Measurements from ENCODE around the gene PPM1L.

The PPM1L gene

DNA sequence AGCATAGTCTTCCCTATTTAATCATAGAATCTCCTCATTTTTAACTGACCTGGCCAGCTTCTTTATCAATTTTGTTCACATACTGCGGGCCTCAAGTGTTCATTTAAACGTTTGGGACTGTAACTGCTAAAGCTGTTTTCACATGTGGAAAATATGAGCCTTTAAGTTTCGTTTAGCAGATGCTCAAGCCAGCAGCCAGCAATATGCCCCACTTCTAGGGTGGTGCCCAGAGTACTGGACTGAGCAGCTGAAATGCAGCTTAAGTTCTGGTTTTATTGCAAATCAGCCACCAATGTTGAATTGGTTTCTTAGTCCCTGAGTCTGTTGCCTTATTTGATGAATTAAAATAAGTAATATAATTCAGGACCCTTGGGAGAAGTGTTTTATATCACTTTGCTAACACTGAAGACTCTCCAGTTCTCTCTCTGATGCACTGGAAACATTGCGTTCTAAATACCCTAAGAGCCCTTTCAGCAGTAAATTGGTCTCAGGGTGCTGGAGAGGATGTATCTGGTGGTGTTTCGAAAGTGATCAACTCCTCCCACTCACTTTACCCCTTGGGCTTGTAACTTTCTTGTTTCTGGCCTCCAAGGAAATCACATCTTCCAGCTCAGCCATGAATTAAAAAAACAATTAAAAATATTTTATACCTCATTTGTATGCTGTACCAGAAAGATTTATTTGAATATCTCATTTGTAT is 287.5 kb downstream of the PPM1L start:
- no peak for DNase-seq

DNA sequence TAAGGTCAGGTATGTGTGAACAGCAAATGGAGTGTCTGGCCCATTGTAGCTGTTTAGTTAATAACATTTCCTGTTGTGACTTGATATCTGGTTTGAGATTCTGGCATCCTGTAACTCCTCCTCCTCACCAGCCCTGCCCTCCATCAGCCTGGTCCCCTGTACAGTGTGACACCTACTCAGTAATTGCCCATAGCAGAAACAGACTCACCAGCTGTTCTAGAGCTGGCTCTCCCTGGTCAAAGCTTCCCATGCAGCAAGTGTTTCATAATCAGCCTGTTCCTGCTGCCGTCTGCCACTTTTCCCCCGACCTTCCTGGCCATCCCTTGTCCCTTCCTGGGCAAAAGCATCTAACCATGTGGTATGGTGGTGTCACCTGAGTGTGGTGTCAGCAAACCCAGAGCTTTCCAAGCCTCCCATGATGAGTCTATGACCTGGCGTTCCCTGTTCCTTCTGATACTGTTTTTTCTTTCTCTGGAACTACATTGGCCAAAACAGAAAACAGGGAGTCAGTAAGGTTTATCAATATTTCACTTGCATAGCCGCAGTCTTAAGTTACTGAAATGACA is 293.7 kb downstream of the PPM1L start:
- DNase-seq: no peak

DNA sequence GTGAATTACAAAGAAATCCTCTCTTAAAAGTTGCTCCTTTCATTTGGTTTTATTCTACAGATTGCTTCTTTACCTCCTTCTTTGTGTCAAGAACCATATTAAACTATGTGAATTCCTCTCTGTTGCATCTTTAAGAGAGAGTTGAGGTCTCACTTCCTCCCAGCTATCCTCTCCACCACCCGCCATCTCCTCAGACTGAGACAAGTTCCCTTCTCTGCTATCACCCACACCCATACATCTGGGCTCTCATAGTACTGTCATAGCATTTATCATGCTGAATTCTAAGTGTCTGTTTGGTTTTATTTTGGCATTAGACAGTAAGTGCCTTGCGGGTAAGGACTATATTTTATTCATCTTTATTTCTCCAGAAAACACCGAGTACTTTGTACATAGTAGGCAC is 294.9 kb downstream of the PPM1L start:
- no peak for DNase-seq

DNA sequence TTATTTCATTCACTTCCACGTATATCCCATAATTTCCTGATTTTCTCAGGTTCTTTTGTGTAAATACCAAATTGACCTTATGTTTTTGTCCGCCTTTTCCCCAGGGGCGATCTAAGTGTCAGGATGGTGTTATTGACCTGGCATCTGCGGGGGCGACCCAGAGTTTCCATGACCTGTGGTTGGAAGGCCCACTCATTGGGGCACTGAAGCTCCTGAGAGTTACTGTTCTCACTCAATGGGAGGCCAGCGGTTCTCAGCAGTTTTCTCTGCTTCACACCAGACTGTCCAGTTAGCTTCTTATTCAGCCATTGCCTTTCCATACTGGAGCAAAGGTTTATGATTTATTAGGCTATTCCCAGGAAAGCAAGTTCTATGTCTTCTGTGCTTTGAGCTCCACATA is 295.8 kb downstream of the PPM1L start:
- DNase-seq: no peak

DNA sequence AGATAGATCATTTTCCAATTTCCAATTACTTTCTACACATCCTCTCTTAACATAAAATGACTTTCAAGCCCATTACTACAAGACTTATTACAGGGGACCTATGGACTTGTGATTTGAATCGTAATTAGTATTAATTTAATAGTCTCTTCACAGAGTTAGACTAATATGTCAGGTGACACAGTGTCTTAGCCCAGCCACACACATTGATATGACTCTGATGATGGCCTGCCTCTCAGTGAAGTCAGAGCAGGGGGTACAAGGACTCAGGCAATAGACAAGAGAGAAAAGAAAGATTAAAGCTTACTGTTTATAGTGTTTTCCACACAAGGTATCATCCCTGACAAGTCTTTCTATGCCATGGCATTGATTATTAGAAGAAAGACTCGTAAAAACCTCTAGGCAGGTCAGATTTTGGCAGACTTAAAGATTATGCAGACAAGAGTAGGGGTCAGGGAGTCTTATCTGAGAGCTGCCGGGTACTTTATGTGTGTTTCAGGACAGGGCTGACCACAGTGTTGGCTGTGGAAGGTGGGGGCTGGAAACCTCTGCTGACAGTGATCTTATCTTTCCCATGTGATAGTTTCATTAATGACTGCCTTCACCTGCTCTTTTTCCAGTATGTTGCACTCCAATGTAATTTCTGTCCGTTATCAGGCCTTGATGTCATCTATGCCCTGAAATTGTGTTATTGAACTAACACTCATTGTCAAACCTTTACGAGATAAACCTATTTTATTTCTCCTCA is 299.0 kb downstream of the PPM1L start:
- DNase-seq: no peak

DNA sequence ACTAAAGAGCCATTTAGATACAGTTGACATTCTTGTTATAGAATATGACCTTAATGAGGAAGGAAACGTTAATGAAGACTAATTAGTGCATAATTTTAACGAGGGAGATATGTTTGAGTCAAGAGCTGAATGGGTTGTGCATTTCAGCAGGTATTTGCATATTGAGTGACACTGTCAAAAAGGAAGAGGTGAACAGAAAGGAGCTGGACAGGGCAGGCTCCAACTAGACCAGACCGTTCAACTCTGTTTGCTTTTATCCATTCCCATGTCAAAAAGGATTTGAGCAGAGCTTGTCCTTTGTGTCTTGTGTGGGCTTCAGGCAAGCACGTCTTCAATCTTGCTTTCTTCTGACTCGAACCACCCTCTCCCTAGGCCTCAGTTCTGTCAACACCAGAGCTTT is 308.4 kb downstream of the PPM1L start:
- DNase-seq: no peak

DNA sequence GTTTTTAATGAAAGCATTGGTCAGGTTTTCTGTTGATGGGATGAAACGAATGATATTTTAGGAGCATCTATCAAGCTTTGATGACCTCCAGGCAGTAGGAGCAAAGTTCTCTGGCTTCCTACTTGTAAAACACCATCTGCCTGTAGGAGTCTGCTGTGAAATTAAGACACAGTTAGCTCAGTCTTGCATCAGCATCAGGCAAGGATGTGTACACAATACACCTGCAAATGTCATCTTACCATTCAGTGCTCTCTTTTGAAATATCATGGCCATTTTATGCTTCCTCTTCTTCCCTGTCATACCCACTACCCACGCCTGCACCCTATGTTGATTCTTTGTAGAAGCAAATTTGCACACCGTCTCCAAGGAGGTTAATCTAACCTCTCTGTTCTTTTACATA is 310.9 kb downstream of the PPM1L start:
- DNase-seq: no peak

DNA sequence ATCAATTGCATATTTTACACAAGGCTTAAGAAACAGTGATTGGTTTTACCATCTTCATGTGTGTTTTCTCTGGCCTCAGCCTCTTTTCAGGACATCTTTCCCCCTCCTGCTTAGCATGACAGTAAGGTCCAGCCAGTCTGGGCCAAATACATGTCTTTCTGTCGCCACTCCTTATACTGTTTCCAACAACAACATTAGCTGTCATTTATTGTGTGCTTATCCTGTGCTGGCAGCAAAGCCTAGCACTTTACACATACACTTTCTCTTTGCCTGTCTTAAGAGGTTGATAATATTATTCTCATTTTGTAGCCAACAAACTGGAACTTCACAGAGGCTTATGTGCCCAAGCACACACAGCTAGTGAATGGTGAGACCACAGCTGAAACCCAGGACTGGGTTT is 311.3 kb downstream of the PPM1L start:
- DNase-seq: no peak

DNA sequence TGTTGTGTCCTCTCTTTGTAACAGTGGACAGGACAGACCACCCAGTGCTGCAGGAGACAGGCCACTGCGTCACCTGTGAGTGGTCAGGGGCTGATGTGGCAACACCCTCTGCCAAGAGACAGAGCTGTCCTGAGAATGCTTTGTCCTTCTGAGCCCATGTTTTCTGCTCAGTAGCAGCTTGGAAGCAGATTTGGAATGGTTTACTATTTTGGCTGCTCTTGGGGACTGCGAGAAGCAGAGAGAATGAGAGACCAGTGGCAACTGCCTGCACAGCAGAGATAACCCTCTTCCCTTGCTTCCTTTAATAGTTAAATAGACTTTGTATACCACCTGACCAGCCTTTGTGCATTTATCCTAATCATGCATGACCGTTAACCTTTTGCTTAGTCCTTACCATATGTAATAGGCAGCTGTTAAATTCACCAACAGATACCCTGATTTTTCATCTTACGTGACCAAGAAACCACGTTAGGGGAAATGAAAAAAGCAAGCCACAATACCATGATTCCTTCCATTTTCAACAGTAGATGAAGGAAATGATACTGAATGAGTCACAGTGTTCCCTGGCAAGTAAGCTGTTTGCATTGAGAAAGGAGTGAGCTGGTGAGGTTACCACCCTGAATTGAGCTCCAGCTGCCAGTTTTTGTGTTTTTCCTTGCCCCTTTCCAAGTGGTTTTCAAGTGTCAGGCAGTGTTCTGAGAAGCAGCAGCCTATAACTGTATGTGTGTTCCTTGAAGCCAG is 313.6 kb downstream of the PPM1L start:
- no peak for DNase-seq

DNA sequence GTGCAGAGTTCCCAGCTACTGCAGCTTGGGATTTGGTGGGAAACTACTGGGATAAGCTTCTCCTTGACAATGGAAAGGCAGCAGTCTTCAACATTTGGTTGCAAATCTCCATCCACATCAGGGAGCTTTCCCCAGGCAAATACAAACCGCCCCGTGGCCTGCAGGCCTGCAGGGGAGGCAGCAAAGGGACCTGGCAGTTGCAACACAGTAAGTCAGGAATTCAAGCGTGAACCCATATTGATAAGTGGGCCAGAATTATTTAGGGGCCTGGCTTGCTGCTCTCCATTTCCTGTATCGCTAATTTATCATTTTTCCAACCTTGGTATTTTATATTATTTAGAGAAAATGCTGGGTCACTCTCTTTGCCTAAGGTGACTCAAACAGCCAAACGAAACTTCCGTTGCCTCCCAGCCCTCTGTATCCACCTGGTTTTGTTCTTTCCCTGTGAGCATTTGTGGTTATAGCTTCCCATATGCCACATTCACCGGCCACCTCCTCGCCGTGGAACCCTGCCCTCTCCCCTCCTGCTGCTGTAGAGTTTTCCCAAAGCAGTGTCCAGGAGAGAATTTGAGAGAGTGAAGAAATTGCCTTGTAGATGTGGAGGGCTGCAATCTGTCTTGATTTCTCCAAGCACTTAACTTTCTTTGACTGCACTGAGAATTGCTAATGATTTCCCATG is 314.4 kb downstream of the PPM1L start:
- no peak for DNase-seq

DNA sequence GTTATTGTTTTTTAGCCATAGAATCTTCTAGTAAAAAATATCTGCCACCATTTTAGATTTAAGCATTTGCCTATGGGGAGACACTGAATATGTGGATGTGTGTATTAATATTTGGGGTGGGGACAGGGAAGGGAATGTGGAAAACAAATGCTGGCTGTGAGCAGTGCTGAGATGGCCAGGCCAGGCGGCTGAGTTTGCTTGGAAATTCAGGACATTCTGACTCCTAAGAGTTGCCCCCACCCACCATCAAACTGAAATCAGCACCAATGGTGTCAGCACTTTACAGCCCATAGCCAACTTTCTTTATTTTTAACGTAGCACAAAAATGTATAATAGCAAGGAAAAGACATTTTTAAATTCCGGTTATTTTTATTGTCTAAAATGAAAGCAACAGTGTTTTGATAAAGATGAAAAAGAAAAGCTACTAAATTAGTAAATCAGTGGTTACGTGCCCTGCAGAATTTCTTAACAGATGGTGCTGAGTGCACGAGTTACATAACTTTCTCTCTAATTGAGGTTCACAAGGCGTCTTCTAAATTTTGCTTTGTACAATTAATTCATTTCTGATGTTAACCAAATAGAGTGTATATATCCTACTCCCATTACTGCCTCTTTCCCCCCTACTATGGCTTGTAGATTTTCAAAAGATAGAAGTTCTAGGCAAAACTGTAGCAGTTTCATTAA is 315.1 kb downstream of the PPM1L start:
- DNase-seq: no peak

DNA sequence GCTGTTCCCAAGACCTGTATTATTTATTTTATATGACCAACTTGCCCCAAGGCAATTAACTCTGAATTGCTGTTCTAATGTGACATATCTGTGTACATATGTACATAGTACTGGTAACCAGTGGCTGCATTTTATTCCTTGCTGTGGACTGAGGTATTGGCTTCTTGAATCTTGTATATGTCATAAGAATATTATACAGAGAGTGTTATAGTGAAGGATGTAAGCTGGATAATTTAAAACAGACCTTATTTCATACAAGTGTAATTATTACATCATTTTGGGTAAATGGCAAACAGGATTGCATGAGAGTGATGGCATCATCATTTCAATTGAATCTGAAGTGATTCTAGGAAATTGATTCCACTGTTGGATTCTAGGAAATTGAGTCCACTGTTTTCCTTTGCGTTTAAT is 316.2 kb downstream of the PPM1L start:
- no peak for DNase-seq

DNA sequence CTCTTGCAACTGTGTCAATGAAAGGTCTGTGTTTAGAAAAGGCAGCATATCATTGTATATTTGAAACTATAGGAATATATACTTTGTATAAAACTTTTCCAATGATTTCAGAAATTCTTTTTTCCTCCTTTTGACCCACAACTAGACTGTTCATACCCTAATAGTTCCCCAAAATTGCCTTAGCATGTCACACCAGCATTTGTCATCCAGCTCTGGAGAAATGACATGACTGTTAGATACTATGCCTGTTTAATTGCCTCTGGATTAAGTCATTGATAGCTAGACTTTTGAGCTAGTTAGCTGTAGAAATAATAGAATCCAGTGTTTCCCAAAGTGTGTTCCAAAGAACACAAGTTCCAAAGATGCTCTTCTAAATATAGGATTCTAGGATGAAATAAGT is 316.7 kb downstream of the PPM1L start:
- no peak for DNase-seq

DNA sequence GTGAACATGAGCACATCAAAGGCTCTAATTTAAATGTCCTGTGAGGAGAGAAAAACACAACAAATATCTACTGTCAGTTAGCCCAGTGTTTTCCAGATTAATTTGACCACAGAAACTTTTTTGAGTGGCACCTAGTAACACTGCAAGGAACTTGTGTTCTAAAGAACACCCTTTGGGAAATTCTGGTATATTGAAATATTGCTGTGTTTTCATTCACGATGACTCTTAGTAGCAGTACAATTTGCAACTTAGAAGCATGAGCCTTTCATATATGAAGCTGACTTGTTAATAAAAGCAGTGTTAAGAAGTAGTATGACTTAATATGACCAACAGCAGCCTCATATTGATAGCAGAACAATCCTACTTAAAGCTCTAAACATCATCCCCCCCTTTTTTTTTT is 317.1 kb downstream of the PPM1L start:
- no peak for DNase-seq

DNA sequence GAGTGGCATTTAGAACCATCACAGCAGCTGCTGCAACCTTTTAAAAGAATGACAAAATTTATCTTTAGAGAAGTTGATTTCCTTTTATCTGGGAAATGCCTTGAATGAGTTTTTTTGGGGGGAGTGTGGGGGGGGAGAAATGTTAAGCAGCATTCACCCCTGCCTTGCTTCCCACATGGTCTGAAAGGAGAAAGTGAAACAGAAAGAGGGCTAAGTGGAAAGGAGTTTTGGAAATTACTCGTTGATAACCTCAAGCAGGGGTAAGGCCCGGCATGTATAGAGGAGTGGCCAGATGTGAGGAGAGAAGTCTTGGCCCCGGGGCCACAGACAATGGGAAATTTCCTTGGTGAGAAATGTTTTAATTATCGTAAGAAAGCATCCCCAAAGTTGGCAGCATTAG is 325.6 kb downstream of the PPM1L start:
- DNase-seq: no peak

DNA sequence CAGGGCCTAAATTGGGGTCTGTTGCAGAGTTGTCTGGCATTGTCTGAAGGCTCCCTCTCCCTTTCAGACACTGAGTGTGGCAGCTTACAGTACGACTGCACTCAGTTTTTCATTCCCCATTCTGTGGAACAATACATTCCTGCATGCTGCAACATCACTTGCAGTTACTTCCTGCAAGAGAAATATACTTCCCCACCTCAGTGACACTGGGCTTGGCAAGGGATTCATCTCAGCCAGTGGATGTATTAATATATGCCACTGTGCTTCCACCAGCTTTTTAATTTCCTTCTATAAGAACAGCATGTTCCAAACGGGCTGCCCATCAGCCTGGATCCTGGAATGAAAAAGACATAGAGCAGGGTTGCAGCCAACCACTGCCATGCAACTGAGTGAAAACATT is 326.0 kb downstream of the PPM1L start:
- no peak for DNase-seq

DNA sequence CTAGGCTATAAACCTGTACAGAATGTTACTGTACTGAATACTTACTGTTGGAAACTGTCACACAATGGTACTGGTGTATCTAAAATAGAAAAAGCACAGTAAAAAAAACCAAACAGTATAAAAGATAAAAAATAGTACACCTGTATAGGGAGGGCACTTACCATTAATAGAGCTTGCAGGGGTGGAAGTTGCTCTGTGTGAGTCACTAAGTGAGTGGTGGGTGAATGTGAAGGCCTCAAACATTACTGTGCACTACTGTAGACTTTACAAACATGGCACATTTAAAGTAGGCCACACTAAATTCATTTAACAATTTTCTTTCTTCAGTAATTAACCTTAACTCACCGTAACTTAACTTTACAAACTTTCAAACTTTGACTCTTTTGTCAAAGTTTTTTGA is 327.1 kb downstream of the PPM1L start:
- no peak for DNase-seq

DNA sequence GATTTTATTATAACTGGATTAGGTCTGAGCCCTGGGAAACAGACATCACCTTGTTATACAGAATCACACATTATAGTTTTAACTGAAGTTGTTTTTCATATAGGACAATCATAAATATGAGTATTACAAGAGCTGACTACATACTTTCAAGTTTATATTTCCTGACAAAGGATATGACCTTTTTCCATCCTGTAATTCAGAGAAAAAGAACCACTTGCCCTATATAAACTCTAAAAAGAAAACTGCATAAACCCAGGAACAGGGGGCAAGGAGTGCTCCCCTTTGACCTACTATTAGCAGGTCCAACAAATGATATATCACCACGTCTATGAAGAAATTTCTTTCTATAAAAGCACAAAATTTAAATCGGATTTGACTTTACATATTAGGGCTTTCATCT is 328.2 kb downstream of the PPM1L start:
- DNase-seq: no peak

DNA sequence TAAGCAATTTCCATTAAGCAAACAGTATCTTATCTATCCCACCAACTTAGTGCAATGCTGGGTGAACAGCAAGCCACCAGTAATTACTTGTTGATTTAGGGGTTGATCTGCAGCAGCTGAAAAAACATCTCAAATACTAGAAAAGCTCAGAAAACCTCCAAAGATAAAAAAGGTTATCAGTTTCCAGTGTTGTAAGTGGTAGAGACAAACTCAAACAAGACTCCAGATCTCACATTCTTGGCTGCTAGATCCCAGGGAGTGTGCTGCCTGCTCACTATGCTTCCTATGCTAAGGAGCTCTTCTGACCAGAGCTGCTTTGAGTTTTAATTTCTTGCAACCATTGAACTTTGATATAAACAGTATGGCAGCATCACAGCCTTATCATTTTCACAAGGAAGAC is 337.9 kb downstream of the PPM1L start:
- DNase-seq: no peak

DNA sequence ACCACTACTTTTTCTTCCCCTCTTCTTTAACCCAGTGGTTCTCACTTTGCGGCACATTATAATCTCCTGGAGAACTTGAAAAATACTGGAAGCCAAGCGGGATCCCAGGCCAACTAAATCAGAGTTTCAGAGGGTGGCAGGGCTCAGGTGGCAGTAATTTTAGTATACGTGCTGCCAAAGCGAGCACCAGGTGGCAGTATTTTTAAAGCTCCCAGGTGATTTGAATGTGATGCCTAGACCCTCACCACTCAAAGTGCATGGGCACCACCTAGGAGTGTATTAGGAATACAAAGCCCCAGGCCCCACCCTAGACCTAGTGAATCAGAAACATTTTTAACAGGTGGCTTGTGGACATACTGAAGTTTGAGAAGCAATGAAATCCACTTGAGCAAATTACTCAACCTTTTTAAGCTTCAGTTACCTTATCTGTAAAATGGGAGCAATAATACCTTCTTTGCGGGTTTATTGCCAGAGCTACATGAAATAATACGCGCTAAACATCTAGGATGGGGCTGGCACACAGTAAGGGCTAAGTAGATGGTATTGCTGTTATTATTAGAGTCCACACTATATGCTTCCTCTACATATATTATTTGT is 340.8 kb downstream of the PPM1L start:
- no peak for DNase-seq

DNA sequence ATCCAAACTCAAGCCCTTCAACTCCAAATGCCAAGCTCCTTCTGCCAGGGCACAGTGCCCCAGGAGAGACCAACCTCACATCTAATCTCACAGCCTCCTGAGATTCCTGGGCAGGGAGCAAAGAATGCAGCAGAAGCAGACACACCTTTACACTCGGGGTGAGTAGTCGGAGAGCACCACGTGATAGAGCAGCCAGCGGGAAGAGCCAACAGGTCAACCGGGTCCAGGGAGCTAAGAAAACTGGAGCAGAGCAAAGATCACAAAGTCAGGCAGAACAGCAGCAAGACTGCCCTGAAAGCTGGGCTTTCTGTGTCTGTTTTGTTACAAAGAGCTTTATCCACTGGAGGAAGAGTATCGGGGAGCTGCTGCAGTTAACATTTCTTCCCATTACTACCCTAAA is 345.0 kb downstream of the PPM1L start:
- DNase-seq: no peak

DNA sequence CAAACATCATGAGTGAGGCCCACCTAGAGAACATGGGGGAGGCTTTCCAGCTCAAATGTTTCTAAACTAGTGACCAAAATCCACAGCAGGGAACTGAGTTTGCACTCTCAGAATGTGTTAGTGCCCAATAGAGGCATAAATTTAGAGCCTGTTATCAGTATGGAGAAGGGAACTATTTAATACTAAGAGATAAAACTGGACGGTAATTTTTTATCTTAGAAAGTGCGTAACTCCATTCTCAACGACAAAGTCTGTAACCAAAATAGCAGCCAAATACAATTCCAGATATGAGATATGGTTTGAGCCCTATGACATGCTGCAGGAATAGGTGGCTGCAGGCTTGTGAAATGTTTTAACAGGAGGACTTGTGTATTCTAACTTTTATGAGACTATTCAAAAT is 345.6 kb downstream of the PPM1L start:
- no peak for DNase-seq
